H1 (cell line): ENCODE results near the gene CNTN5. TPM values are rescaled to one million over a fixed set of nuclear protein-coding genes. Genes with fewer than 3 reads are reported as not detected.

Experiments
- CTCF ChIA-PET: fragments of 300-600 bp; sonication (Branson Sonifier 250); formaldehyde crosslinking; loops from one replicate; lab custom pipeline; 2021; ENCODE audit not compliant: partially characterized antibody; lab: Charles Lee
- POLR2A ChIA-PET: fragments of 300-600 bp; sonication (Branson Sonifier 250); formaldehyde crosslinking; loops from one replicate; lab custom pipeline; 2021; ENCODE audit warnings: inconsistent platforms; ENCODE audit not compliant: partially characterized antibody; lab: Charles Lee
- DNase-seq, 2 experiments: peaks; one replicate each; pipeline versions ENCODE4 v3.0.0 to v3.0.0-alpha.2; 2010 to 2022; ENCODE audit warnings: low spot score in 2 of 2, low read depth in 1 of 2, mixed read lengths in 1 of 2
- FAIRE-seq: peaks from 2 replicates; lab custom pipeline; 2011; peaks lifted over from hg19 to GRCh38; lab: Jason Lieb, UNC
- H2AFZ ChIP-seq: 2 replicates; pipeline ENCODE4 v1.8.1; 2012; ENCODE audit warnings: low read length, inconsistent platforms
- H2AK5ac ChIP-seq: 2 replicates; pipeline ENCODE4 v1.6.1; 2013; ENCODE audit warnings: low read depth, low read length
- H2BK120ac ChIP-seq: replicated peaks from 2 replicates; pipeline ENCODE3; 2013; ENCODE audit warnings: low read depth, low read length, inconsistent platforms
- H2BK12ac ChIP-seq: 2 replicates; pipeline ENCODE4 v1.6.1; 2013; ENCODE audit warnings: low read depth, low read length
- H2BK15ac ChIP-seq: 2 replicates; pipeline ENCODE4 v1.6.1; 2013; ENCODE audit warnings: low read length
- H2BK20ac ChIP-seq: 2 replicates; pipeline ENCODE4 v1.6.1; 2013; ENCODE audit warnings: low read length
- H2BK5ac ChIP-seq: 2 replicates; pipeline ENCODE4 v1.6.1; 2013; ENCODE audit warnings: low read depth, low read length
- H3K14ac ChIP-seq: 2 replicates; pipeline ENCODE4 v1.6.1; 2013; ENCODE audit warnings: inconsistent platforms; ENCODE audit not compliant: insufficient read length
- H3K18ac ChIP-seq: 2 replicates; pipeline ENCODE4 v1.6.1; 2013; ENCODE audit warnings: low read length; ENCODE audit errors: extremely low read depth
- H3K23ac ChIP-seq: 2 replicates; pipeline ENCODE4 v1.6.1; 2013; ENCODE audit warnings: inconsistent platforms; ENCODE audit not compliant: insufficient read length
- H3K23me2 ChIP-seq: 2 replicates; pipeline ENCODE4 v1.6.1; 2013; ENCODE audit warnings: low read depth, low read length
- H3K27ac ChIP-seq: 2 replicates; pipeline ENCODE4 v1.6.1; 2011; ENCODE audit warnings: low read depth, low read length, inconsistent platforms
- H3K27me3 ChIP-seq, 4 experiments: replicated peaks in 1 of 4; 1 replicate in 1 of 4; 2 replicates in 3 of 4; pipeline versions ENCODE4 v1.6.1 to v1.8.1; 2011 to 2013; ENCODE audit warnings: low read length in 3 of 4, mild to moderate bottlenecking in 3 of 4, inconsistent platforms in 2 of 4, mixed read lengths in 2 of 4, moderate library complexity in 1 of 4; ENCODE audit not compliant: control insufficient read depth in 3 of 4, insufficient read depth in 3 of 4; ENCODE audit errors: extremely low read depth in 1 of 4
- H3K36me3 ChIP-seq, 4 experiments: 2 replicates each; pipeline versions ENCODE4 v1.6.1 to v1.8.1; 2011 to 2013; ENCODE audit warnings: mild to moderate bottlenecking in 4 of 4, low read length in 3 of 4, moderate library complexity in 2 of 4, control low read depth in 1 of 4, inconsistent platforms in 1 of 4; ENCODE audit not compliant: insufficient read depth in 4 of 4, control insufficient read depth in 2 of 4
- H3K4ac ChIP-seq: replicated peaks from 2 replicates; pipeline ENCODE3; 2013; ENCODE audit warnings: low read length, low read depth, mixed read lengths, inconsistent platforms; ENCODE audit not compliant: insufficient read length
- H3K4me1 ChIP-seq, 4 experiments: replicated peaks in 1 of 4; 1 replicate in 1 of 4; 2 replicates in 3 of 4; pipeline versions ENCODE4 v1.6.1 to v1.8.1; 2011 to 2013; ENCODE audit warnings: low read length in 3 of 4, inconsistent platforms in 2 of 4, mixed read lengths in 1 of 4; ENCODE audit not compliant: insufficient read depth in 4 of 4, control insufficient read depth in 3 of 4
- H3K4me2 ChIP-seq, 2 experiments: 2 replicates each; pipeline versions ENCODE4 v1.6.1 to v1.8.1; 2011 to 2013; ENCODE audit warnings: low read depth in 2 of 2, low read length in 2 of 2, control low read depth in 1 of 2, inconsistent platforms in 1 of 2, mild to moderate bottlenecking in 1 of 2; ENCODE audit not compliant: insufficient read depth in 1 of 2
- H3K4me3 ChIP-seq, 4 experiments: fragments of 200-600, 300-600 bp in 1 of 4; sonication (generic), shearing (Covaris generic), sonication (Bioruptor Twin) in 1 of 4; 2 replicates each; pipeline versions ENCODE4 v1.5.1 to v1.8.1; 2011 to 2016; ENCODE audit warnings: low read length in 4 of 4, low read depth in 3 of 4, control low read depth in 2 of 4, inconsistent platforms in 2 of 4, mild to moderate bottlenecking in 2 of 4, mixed read lengths in 1 of 4, moderate library complexity in 1 of 4; ENCODE audit not compliant: insufficient read depth in 2 of 4; ENCODE audit errors: extremely low read depth in 1 of 4
- H3K56ac ChIP-seq: replicated peaks from 2 replicates; pipeline ENCODE3; 2013; ENCODE audit warnings: low read depth, mild to moderate bottlenecking, mixed read lengths, low read length, inconsistent platforms; ENCODE audit not compliant: insufficient read length
- H3K79me1 ChIP-seq: 2 replicates; pipeline ENCODE4 v1.6.1; 2013; ENCODE audit warnings: low read depth, low read length, control low read depth
- H3K79me2 ChIP-seq, 2 experiments: 2 replicates each; pipeline versions ENCODE4 v1.6.1 to v1.8.1; 2012 to 2013; ENCODE audit warnings: low read length in 2 of 2, mild to moderate bottlenecking in 2 of 2, inconsistent platforms in 1 of 2; ENCODE audit not compliant: insufficient read depth in 2 of 2, control insufficient read depth in 1 of 2
- H3K9ac ChIP-seq, 4 experiments: replicated peaks in 1 of 4; 1 replicate in 1 of 4; 2 replicates in 3 of 4; pipeline versions ENCODE4 v1.6.1 to v1.8.1; 2011 to 2013; ENCODE audit warnings: low read depth in 3 of 4, low read length in 3 of 4, control low read depth in 2 of 4, mild to moderate bottlenecking in 2 of 4, moderate library complexity in 2 of 4, inconsistent platforms in 1 of 4; ENCODE audit errors: extremely low read depth in 1 of 4
- H3K9me3 ChIP-seq, 2 experiments: 2 replicates each; pipeline versions ENCODE4 v1.6.1 to v1.8.1; 2012 to 2013; ENCODE audit warnings: mild to moderate bottlenecking in 2 of 2, moderate library complexity in 2 of 2, control low read depth in 1 of 2, inconsistent platforms in 1 of 2, low read depth in 1 of 2, low read length in 1 of 2, mixed read lengths in 1 of 2; ENCODE audit not compliant: insufficient read depth in 2 of 2
- H4K20me1 ChIP-seq, 2 experiments: replicated peaks in 1 of 2; 2 replicates each; pipeline versions ENCODE3 to v1.8.1; 2011 to 2013; ENCODE audit warnings: inconsistent platforms in 2 of 2, low read length in 2 of 2, mild to moderate bottlenecking in 1 of 2; ENCODE audit not compliant: insufficient read depth in 2 of 2, control insufficient read depth in 1 of 2
- H4K5ac ChIP-seq: 2 replicates; pipeline ENCODE4 v1.6.1; 2013; ENCODE audit warnings: low read length, low read depth, mixed read lengths, inconsistent platforms; ENCODE audit not compliant: insufficient read length
- H4K8ac ChIP-seq: 2 replicates; pipeline ENCODE4 v1.8.0; 2013; ENCODE audit warnings: mild to moderate bottlenecking, moderate library complexity, low read length, inconsistent platforms; ENCODE audit not compliant: insufficient read depth; ENCODE audit errors: extremely low read depth
- H4K91ac ChIP-seq: replicated peaks from 2 replicates; pipeline ENCODE3; 2013; ENCODE audit warnings: low read length, mixed read lengths, inconsistent platforms; ENCODE audit not compliant: insufficient read length
- CBX8 ChIP-seq: fragments of 300-800, 300-1000 bp; sonication (generic); IDR thresholded peaks from 2 replicates; pipeline ENCODE4 v1.7.1; 2016; ENCODE audit warnings: low read depth, low read length, borderline replicate concordance
- CTCF ChIP-seq, 3 experiments: IDR thresholded peaks; 1 replicate in 2 of 3; 2 replicates in 1 of 3; pipeline versions ENCODE4 v1.5.1 to v1.6.1; 2011; ENCODE audit warnings: low read length in 3 of 3, mild to moderate bottlenecking in 3 of 3, inconsistent platforms in 2 of 3, low read depth in 1 of 3, moderate library complexity in 1 of 3; ENCODE audit not compliant: insufficient read depth in 1 of 3; ENCODE audit errors: control extremely low read depth in 1 of 3
- FOSL1 ChIP-seq: IDR thresholded peaks from 2 replicates; pipeline ENCODE4 v1.6.1; 2011; ENCODE audit warnings: mild to moderate bottlenecking, low read depth, low read length, moderate library complexity; ENCODE audit not compliant: insufficient read depth
- RAD21 ChIP-seq, 2 experiments: IDR thresholded peaks in 1 of 2; conservative IDR thresholded peaks in 1 of 2; 2 replicates each; pipeline ENCODE4 v1.6.1; 2011; ENCODE audit warnings: low read depth in 2 of 2, low read length in 2 of 2, improper control_type of control experiment in 1 of 2, inconsistent platforms in 1 of 2, mild to moderate bottlenecking in 1 of 2, moderate library complexity in 1 of 2
- WGBS, 2 experiments: shearing (Covaris generic) in 1 of 2; methylation state at CpG; one replicate each; pipeline versions ENCODE4 v1.1.6 to v1.1.7; 2013 to 2015; ENCODE audit warnings: low lambda C conversion rate in 2 of 2, mixed read lengths in 2 of 2, inconsistent platforms in 1 of 2, low coverage in 1 of 2, missing lambda C conversion rate in 1 of 2; ENCODE audit not compliant: insufficient replicate concordance in 2 of 2, insufficient coverage in 1 of 2, insufficient read length in 1 of 2; ENCODE audit errors: extremely low coverage in 1 of 2, missing lambda C conversion rate in 1 of 2; 5-methylcytosine and 5-hydroxymethylcytosine counted together
- polyA plus RNA-seq, 7 experiments: library from polyadenylated mRNA; depleted of rRNA in 3 of 7; stranded (reverse) in 5 of 7; unstranded in 2 of 7; fragments of >200 nt in 5 of 7; fragments of 200-250 nt in 2 of 7; gene quantifications; 1 replicate in 5 of 7; 2 replicates in 1 of 7; 4 replicates in 1 of 7; pipeline versions ENCODE4 v1.2.1 to v1.2.3, GENCODE V29; 2011 to 2013; ENCODE audit warnings: missing spikeins in 2 of 7, mixed read lengths in 2 of 7
- total RNA-seq: library from RNA; stranded (reverse); fragmentation: NEBNext Ultra II Directional; extraction: Animal tissue kit (Norgen Biotek cat#: 25700); gene quantifications from 2 replicates; pipeline ENCODE4 v1.2.1, GENCODE V29; 2021

The CNTN5 gene
- total and polyA plus RNA-seq, 2 of the 8 experiments (the other 6 are each of a cell fraction or from before 2014, with no cell fraction given) = not detected

- Histone ChIP-seq H3K23ac (no peak overlapping the region), H3K79me2 (no peaks in the 10 kb centered on the region), H3K36me3 (no peaks in the 10 kb centered on the region), H2AK5ac (no peak overlapping the region), H2BK20ac (no peak overlapping the region), H3K9ac (no peak overlapping the region), H3K23me2 (no peaks in the 10 kb centered on the region)
- POLR2A ChIA-PET = no interaction called here
- FAIRE-seq = no peak
- peak in 2 of 3 experiments; percentile 20 to 42; a peak in 3 of 4 replicates for TF ChIP-seq CTCF (IDR thresholded peaks at IDR 0.05; ENCODE audit: control extremely low read depth in 1 of 3, insufficient read depth in 1 of 3, low read depth in 1 of 3, low read length in 3 of 3)
- no peak for TF ChIP-seq CBX8
- TF ChIP-seq FOSL1 = no peak
- peak; percentile 12 to 13; a peak in 2 of 4 replicates for TF ChIP-seq RAD21 (IDR thresholded peaks at IDR 0.05 in 1 of 2, conservative IDR thresholded peaks at IDR 0.05 in 1 of 2; ENCODE audit: low read depth in 2 of 2, low read length in 2 of 2)
- TF ChIP-seq, all 59 proteins: peak for 2
- H3K9me3 ChIP-seq = no peaks in the 10 kb centered on the region
- no peaks in the 10 kb centered on the region for H3K79me1 ChIP-seq
- H3K27me3 ChIP-seq = no peaks in the 10 kb centered on the region
- H2BK5ac ChIP-seq = no peak overlapping the region
- H2AFZ ChIP-seq = no peak overlapping the region
- H4K91ac ChIP-seq = no peak overlapping the region
- H4K5ac ChIP-seq = no peak overlapping the region
- DNase-seq = no peak
- H3K56ac ChIP-seq = no peak overlapping the region
- H2BK12ac ChIP-seq = no peak overlapping the region
- H3K18ac ChIP-seq = no peak overlapping the region
- H2BK120ac ChIP-seq = no peak overlapping the region
- no peak overlapping the region for H2BK15ac ChIP-seq
- H3K4me2 ChIP-seq = no peak overlapping the region
- H3K4ac ChIP-seq = no peak overlapping the region
- H4K8ac ChIP-seq = no peak overlapping the region
- WGBS, 2 experiments = 94% methylated on average over 2 of the region's 2 CpGs; no CpG with 5 or more reads in 1 of the 2 experiments
- H3K4me1 ChIP-seq = no peaks in the 10 kb centered on the region
- no peak overlapping the region for H3K27ac ChIP-seq
- CTCF ChIA-PET = no interaction called here
- H4K20me1 ChIP-seq = no peaks in the 10 kb centered on the region
- no peak overlapping the region for H3K4me3 ChIP-seq
- H3K14ac ChIP-seq = no peak overlapping the region
Observed at GRCh38 chr11:99117603-99118002, 96.9 kb downstream of the CNTN5 start.
